ENCODE measurements around the gene PCDHGA1.

- TF ChIP-seq HDGF (IDR thresholded peaks at IDR 0.05; ENCODE audit: borderline replicate concordance) (no peak), PKNOX1 (IDR thresholded peaks at IDR 0.05) (no peak)
Observed at GRCh38 chr5:141514330-141515133, 184.2 kb downstream of the PCDHGA1 start.

All from HEK293T (cell line).